HL-60 (cell line): ENCODE data around the gene FSD1L.
A peak's percentile ranks its signal among the peaks of the same experiment; 100 is the strongest.

Experiments used
- DNase-seq, 2 experiments: peaks; one replicate each; pipeline ENCODE4 v3.0.0-alpha.2; 2010 to 2020; ENCODE audit warnings: low read depth in 1 of 2, low spot score in 1 of 2
- H3K27ac ChIP-seq: fragments of 250-450 bp; sonication (Bioruptor Pico); replicated peaks from 2 replicates; pipeline ENCODE4 v1.5.1; 2020; ENCODE audit warnings: mild to moderate bottlenecking, moderate library complexity
- H3K27me3 ChIP-seq: fragments of 250-450 bp; sonication (Bioruptor Pico); 2 replicates; pipeline ENCODE4 v1.5.1; 2021; ENCODE audit warnings: mild to moderate bottlenecking, moderate library complexity; ENCODE audit not compliant: insufficient read depth, poor library complexity, severe bottlenecking
- H3K4me3 ChIP-seq: replicated peaks from 2 replicates; pipeline ENCODE4 v1.5.1; 2011; ENCODE audit warnings: mild to moderate bottlenecking, control low read depth, low read length; ENCODE audit not compliant: insufficient read depth
- CTCF ChIP-seq: IDR thresholded peaks from one replicate; pipeline ENCODE4 v1.5.1; 2011; ENCODE audit warnings: low read length, control low read depth, inconsistent platforms; ENCODE audit not compliant: insufficient read depth
- GABPA ChIP-seq: IDR thresholded peaks from 2 replicates; pipeline ENCODE4 v1.6.1; 2012; ENCODE audit warnings: low read depth
- POLR2AphosphoS5 ChIP-seq: IDR thresholded peaks from 2 replicates; pipeline ENCODE4 v1.6.1; 2012; ENCODE audit warnings: low read depth
- SPI1 ChIP-seq: IDR thresholded peaks from 2 replicates; pipeline ENCODE4 v1.6.1; 2012; ENCODE audit warnings: low read depth, mild to moderate bottlenecking, borderline replicate concordance
- TF ChIP-seq, protein P1 (sequence below): IDR thresholded peaks from 2 replicates; pipeline ENCODE4 v1.6.1; 2012; ENCODE audit warnings: low read depth; ENCODE audit not compliant: insufficient replicate concordance

FSD1L gene

DNA sequence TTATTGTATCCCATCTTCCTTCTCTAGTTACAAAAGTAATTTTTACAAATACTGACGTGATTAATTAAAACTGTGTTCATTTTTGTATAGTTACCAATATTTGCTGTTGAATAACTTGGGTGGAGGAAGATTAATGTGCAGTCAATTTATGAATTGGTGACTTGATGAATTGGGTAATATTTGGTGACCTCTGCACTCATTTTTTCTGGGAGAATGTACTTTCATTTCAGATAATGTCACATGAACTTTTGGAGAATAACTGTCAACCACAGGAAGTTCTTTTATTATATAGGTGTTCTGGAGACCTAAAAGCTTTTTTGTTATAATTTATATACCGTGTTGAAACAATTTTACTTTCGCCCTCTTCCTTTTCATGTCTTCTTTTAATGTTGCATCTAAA lies 83.7 kb downstream of the FSD1L start:
- Histone ChIP-seq H3K27me3 (no peaks in the 10 kb centered on the region), H3K4me3 (no peak overlapping the region), H3K27ac (no peak overlapping the region)
- no peak for TF ChIP-seq POLR2AphosphoS5
- TF ChIP-seq, protein P1, sequence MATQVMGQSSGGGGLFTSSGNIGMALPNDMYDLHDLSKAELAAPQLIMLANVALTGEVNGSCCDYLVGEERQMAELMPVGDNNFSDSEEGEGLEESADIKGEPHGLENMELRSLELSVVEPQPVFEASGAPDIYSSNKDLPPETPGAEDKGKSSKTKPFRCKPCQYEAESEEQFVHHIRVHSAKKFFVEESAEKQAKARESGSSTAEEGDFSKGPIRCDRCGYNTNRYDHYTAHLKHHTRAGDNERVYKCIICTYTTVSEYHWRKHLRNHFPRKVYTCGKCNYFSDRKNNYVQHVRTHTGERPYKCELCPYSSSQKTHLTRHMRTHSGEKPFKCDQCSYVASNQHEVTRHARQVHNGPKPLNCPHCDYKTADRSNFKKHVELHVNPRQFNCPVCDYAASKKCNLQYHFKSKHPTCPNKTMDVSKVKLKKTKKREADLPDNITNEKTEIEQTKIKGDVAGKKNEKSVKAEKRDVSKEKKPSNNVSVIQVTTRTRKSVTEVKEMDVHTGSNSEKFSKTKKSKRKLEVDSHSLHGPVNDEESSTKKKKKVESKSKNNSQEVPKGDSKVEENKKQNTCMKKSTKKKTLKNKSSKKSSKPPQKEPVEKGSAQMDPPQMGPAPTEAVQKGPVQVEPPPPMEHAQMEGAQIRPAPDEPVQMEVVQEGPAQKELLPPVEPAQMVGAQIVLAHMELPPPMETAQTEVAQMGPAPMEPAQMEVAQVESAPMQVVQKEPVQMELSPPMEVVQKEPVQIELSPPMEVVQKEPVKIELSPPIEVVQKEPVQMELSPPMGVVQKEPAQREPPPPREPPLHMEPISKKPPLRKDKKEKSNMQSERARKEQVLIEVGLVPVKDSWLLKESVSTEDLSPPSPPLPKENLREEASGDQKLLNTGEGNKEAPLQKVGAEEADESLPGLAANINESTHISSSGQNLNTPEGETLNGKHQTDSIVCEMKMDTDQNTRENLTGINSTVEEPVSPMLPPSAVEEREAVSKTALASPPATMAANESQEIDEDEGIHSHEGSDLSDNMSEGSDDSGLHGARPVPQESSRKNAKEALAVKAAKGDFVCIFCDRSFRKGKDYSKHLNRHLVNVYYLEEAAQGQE: no peak
- DNase-seq: no peak

- no peak for DNase-seq
- no peak overlapping the region for H3K4me3 ChIP-seq
- TF ChIP-seq, protein P1: no peak
- no peak for TF ChIP-seq SPI1
- no peak for TF ChIP-seq POLR2AphosphoS5
- TF ChIP-seq GABPA: no peak
- H3K27me3 ChIP-seq: no peaks in the 10 kb centered on the region
- no peak overlapping the region for H3K27ac ChIP-seq
These were observed 88.3 kb downstream of the FSD1L start for GRCh38 chr9:105535920-105536668.

DNA sequence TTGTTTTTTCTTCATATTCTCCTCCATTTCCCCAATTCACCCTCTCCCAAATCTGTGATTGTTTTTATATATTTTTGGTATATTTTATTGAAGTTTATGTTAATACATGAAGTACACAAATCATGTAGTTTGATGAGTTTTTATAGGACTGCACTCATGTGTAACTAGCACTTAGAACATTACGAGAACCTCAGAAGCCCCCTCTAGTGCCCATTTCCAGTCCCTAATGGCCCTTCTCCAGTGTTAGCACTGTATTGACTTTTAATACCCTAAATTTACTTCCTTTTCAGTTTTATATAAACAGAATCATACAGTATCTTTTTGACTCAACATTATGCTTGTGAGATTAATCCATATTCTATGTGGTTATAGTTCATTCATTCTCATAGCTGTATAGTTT lies 91.6 kb downstream of the FSD1L start:
- peak in 1 of 2 experiments; percentile 11 for DNase-seq
- Histone ChIP-seq H3K27me3 (no peaks in the 10 kb centered on the region), H3K4me3 (no peak overlapping the region), H3K27ac (no peak overlapping the region)
- TF ChIP-seq POLR2AphosphoS5: no peak

GRCh38 chr9:105541838-105542237 lies 94.0 kb downstream of the FSD1L start:
- Histone ChIP-seq H3K4me3 (no peak overlapping the region), H3K27me3 (no peaks in the 10 kb centered on the region), H3K27ac (no peak overlapping the region)
- TF ChIP-seq SPI1 (no peak), GABPA (no peak), CTCF (no peak), POLR2AphosphoS5 (no peak)
- TF ChIP-seq, protein P1: no peak
- DNase-seq: no peak
